ENCODE results near the gene DUSP22.

DUSP22 gene

DNA sequence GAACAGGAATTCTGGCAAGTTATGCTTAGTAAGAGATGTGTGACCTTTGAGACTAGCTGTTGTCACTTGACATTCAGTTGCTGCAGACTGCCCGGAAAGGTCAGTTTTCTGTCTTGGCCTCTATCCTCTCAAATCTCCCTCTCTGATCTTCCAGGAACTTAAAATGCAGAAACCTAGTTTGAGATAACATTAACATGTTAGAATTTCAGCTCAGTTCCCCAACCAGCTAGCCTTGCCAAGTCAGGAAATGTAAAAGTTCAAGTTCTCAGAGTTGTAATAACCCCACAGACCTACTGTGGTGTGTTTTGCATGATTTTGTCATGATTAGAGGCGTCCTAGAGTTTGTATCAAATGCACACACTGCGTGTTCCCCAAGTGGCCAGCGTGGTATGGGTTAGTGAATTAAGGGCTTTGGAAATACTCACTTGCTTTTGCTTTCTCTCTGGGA is 46.6 kb downstream of the DUSP22 start:
- H3K4me3 ChIP-seq (ENCODE audit: low read length): no peak overlapping the region
- H3K4me2 ChIP-seq (ENCODE audit: low read length): no peak overlapping the region
- H3K9me2 ChIP-seq (replicated peaks; ENCODE audit: control insufficient read depth, low read length): no peaks in the 10 kb centered on the region
- H3K27ac ChIP-seq (ENCODE audit: low read depth, low read length): no peak overlapping the region
- no peaks in the 10 kb centered on the region for H4K20me1 ChIP-seq (ENCODE audit: control insufficient read depth, insufficient read depth, low read depth, low read length)
- no peaks in the 10 kb centered on the region for H3K4me1 ChIP-seq (ENCODE audit: control insufficient read depth, low read length)
- H3K36me3 ChIP-seq (ENCODE audit: control insufficient read depth, low read length): no peaks in the 10 kb centered on the region
- H3F3A ChIP-seq (ENCODE audit: control insufficient read depth, insufficient read depth): no peaks in the 10 kb centered on the region
- TF ChIP-seq EZH2phosphoT487 (IDR thresholded peaks at IDR 0.05; ENCODE audit: borderline replicate concordance, low read length) (no peak), CTCF (IDR thresholded peaks at IDR 0.05; ENCODE audit: low read depth, low read length, poor library complexity, severe bottlenecking) (no peak)
- no peaks in the 10 kb centered on the region for H3K79me2 ChIP-seq (ENCODE audit: control insufficient read depth, low read length)
- H3K9me3 ChIP-seq (ENCODE audit: control insufficient read depth, insufficient read depth, low read length): peaks cover 10% of the 10 kb centered on the region; the same call in 1 of the 2 replicates
- no peaks in the 10 kb centered on the region for H3K27me3 ChIP-seq (ENCODE audit: control insufficient read depth, low read length)

- no peak overlapping the region for H3K4me3 ChIP-seq (ENCODE audit: low read length)
- no peak overlapping the region for H3K4me2 ChIP-seq (ENCODE audit: low read length)
- H3K79me2 ChIP-seq (ENCODE audit: control insufficient read depth, low read length): no peaks in the 10 kb centered on the region
- no peak overlapping the region for H3K27ac ChIP-seq (ENCODE audit: low read depth, low read length)
- TF ChIP-seq CTCF (IDR thresholded peaks at IDR 0.05; ENCODE audit: low read depth, low read length, poor library complexity, severe bottlenecking) (no peak), EZH2phosphoT487 (IDR thresholded peaks at IDR 0.05; ENCODE audit: borderline replicate concordance, low read length) (no peak)
- no peaks in the 10 kb centered on the region for H3K9me2 ChIP-seq (replicated peaks; ENCODE audit: control insufficient read depth, low read length)
- H3K27me3 ChIP-seq (ENCODE audit: control insufficient read depth, low read length): no peaks in the 10 kb centered on the region
- no peaks in the 10 kb centered on the region for H3K36me3 ChIP-seq (ENCODE audit: control insufficient read depth, low read length)
- H3K4me1 ChIP-seq (ENCODE audit: control insufficient read depth, low read length): no peaks in the 10 kb centered on the region
- H4K20me1 ChIP-seq (ENCODE audit: control insufficient read depth, insufficient read depth, low read depth, low read length): no peaks in the 10 kb centered on the region
- H3K9me3 ChIP-seq (ENCODE audit: control insufficient read depth, insufficient read depth, low read length): peaks cover 10% of the 10 kb centered on the region; the same call in 1 of the 2 replicates
- H3F3A ChIP-seq (ENCODE audit: control insufficient read depth, insufficient read depth): no peaks in the 10 kb centered on the region
Observed at GRCh38 chr6:339480-339879, 47.2 kb downstream of the DUSP22 start.

DNA sequence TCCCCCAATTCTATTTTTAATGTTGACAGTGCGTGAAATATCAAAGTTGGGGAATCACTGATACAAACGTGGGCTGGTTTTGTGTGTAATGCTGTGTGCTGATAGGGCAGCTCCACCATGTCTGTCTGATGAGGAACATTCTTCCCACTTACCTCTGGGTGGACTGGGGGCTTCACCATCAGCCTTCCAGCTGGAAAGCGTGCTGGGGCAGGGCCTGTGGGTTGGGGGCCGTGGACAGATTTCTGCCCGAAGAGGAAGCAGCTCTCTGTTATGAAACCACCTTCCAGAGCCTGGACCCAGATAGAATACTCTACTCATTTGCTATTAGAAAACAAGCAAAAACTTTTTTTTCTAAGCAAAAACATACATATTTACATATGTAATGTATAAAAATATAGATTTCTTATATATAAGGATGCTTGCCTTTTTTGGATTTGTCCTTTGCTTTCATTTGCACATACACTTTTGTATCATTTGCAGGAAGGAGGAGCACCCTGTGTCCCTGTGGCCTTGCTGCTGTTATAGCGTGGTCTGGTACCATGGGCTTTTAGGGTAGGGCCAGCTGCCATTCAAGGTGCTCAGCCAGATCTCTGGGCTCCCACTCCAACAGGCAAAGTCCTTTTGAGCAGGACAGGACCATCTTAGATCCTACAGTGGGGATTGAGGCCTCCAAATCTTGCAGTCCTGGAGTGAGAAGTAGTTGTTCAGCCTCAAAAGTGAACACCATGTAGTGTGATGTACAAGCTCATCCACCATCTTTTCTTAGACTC is 48.1 kb downstream of the DUSP22 start:
- no peaks in the 10 kb centered on the region for H3K36me3 ChIP-seq (ENCODE audit: control insufficient read depth, low read length)
- H3K79me2 ChIP-seq (ENCODE audit: control insufficient read depth, low read length): no peaks in the 10 kb centered on the region
- peaks cover 10% of the 10 kb centered on the region; the same call in 1 of the 2 replicates for H3K9me3 ChIP-seq (ENCODE audit: control insufficient read depth, insufficient read depth, low read length)
- no peaks in the 10 kb centered on the region for H3K27me3 ChIP-seq (ENCODE audit: control insufficient read depth, low read length)
- H4K20me1 ChIP-seq (ENCODE audit: control insufficient read depth, insufficient read depth, low read depth, low read length): no peaks in the 10 kb centered on the region
- no peak overlapping the region for H3K27ac ChIP-seq (ENCODE audit: low read depth, low read length)
- TF ChIP-seq EZH2phosphoT487 (IDR thresholded peaks at IDR 0.05; ENCODE audit: borderline replicate concordance, low read length): no peak
- TF ChIP-seq CTCF (IDR thresholded peaks at IDR 0.05; ENCODE audit: low read depth, low read length, poor library complexity, severe bottlenecking): no peak
- H3K9me2 ChIP-seq (replicated peaks; ENCODE audit: control insufficient read depth, low read length): no peaks in the 10 kb centered on the region
- H3K4me1 ChIP-seq (ENCODE audit: control insufficient read depth, low read length): no peaks in the 10 kb centered on the region
- H3F3A ChIP-seq (ENCODE audit: control insufficient read depth, insufficient read depth): no peaks in the 10 kb centered on the region
- no peak overlapping the region for H3K4me2 ChIP-seq (ENCODE audit: low read length)
- H3K4me3 ChIP-seq (ENCODE audit: low read length): no peak overlapping the region
